Peyer's patch (tissue), 4 donors: ENCODE measurements around the gene NDUFS4. TPM values are rescaled to one million over a fixed set of nuclear protein-coding genes. Genes with fewer than 3 reads are reported as not detected.
"Not testable (repeated sequence)": the region's sequence is repeated elsewhere in the genome, so short reads cannot be mapped to it uniquely, and the experiment has no call there.

Experiments
- DNase-seq, 3 donors: peaks; one replicate each; pipeline ENCODE4 v3.0.0-alpha.2; 2017 to 2019
- H3K27ac ChIP-seq, 4 donors: fragments of 200-600 bp; sonication (generic); one replicate each; pipeline ENCODE4 v1.5.1; 2016 to 2019
- H3K27me3 ChIP-seq, 2 donors: fragments of 200-600 bp; sonication (generic); one replicate each; pipeline ENCODE4 v1.5.1; 2019
- H3K36me3 ChIP-seq, 3 donors: fragments of 200-600 bp; sonication (generic); one replicate each; pipeline ENCODE4 v1.5.1; 2016 to 2019
- H3K4me1 ChIP-seq, 4 donors: fragments of 200-600 bp; sonication (generic); one replicate each; pipeline ENCODE4 v1.5.1; 2016 to 2019
- H3K4me3 ChIP-seq, 4 donors: fragments of 200-600 bp; sonication (generic); 1 replicate in 3 of 4; 2 replicates in 1 of 4; pipeline ENCODE4 v1.5.1; 2016 to 2019; ENCODE audit warnings: mild to moderate bottlenecking in 1 of 4
- H3K9me3 ChIP-seq, 4 donors: fragments of 200-600 bp; sonication (generic); one replicate each; pipeline ENCODE4 v1.5.1; 2016 to 2019; ENCODE audit warnings: mild to moderate bottlenecking in 1 of 4
- CTCF ChIP-seq, 6 experiments: fragments of 450-650 bp in 4 of 6; fragments of 200-600 bp in 2 of 6; sonication (generic) in 1 of 6; IDR thresholded peaks; one replicate each; pipeline ENCODE4 v1.5.1; 2017 to 2019; ENCODE audit warnings: antibody characterized with exemption in 6 of 6, mild to moderate bottlenecking in 3 of 6, moderate library complexity in 1 of 6
- POLR2A ChIP-seq, 2 donors: fragments of 450-650 bp; IDR thresholded peaks; one replicate each; pipeline ENCODE4 v1.5.1; 2017; ENCODE audit warnings: antibody characterized with exemption in 2 of 2, mild to moderate bottlenecking in 2 of 2, moderate library complexity in 2 of 2
- total RNA-seq, 4 donors: library from RNA; depleted of rRNA; stranded (reverse); fragments of >200 nt; gene quantifications; one replicate each; pipeline ENCODE4 v1.1.0, GENCODE V29; 2016

The NDUFS4 gene
- total RNA-seq, 4 donors from 2014 or later = 51.3 to 71.4 (median 63.1) TPM

GRCh38 chr5:53649352-53649751 lies 88.9 kb downstream of the NDUFS4 start:
- H3K4me1 ChIP-seq = no peaks in the 10 kb centered on the region
- no peaks in the 10 kb centered on the region for H3K27me3 ChIP-seq
- H3K4me3 ChIP-seq = no peak overlapping the region
- no peak for DNase-seq
- peaks cover 0 to 6% (median 0%) of the 10 kb centered on the region in 3 donors for H3K36me3 ChIP-seq
- no peak overlapping the region for H3K27ac ChIP-seq
- H3K9me3 ChIP-seq = no peaks in the 10 kb centered on the region
- TF ChIP-seq POLR2A (IDR thresholded peaks at IDR 0.05) (no peak), CTCF (IDR thresholded peaks at IDR 0.05) (no peak)

- H3K36me3 ChIP-seq, DNase-seq, H3K27me3 ChIP-seq, H3K4me1 ChIP-seq, H3K9me3 ChIP-seq, H3K27ac ChIP-seq, H3K4me3 ChIP-seq: not testable (repeated sequence)
Measured at GRCh38 chr5:53660573-53660972, 100.1 kb downstream of the NDUFS4 start.

- not testable (repeated sequence) for H3K9me3 ChIP-seq, H3K4me1 ChIP-seq, H3K27ac ChIP-seq, DNase-seq, H3K4me3 ChIP-seq, H3K36me3 ChIP-seq, H3K27me3 ChIP-seq
Measured at GRCh38 chr5:53665313-53665712, 104.9 kb downstream of the NDUFS4 start.

- no peak for TF ChIP-seq CTCF (IDR thresholded peaks at IDR 0.05)
- TF ChIP-seq POLR2A (IDR thresholded peaks at IDR 0.05) = no peak
- DNase-seq = no peak
Measured at GRCh38 chr5:53667621-53668020, 107.2 kb downstream of the NDUFS4 start.

GRCh38 chr5:53671447-53671846 lies 111.0 kb downstream of the NDUFS4 start:
- Histone ChIP-seq H3K4me1 (no peaks in the 10 kb centered on the region), H3K9me3 (no peaks in the 10 kb centered on the region), H3K27ac (no peak overlapping the region), H3K36me3 (no peaks in the 10 kb centered on the region), H3K27me3 (no peaks in the 10 kb centered on the region), H3K4me3 (no peak overlapping the region)
- TF ChIP-seq POLR2A (IDR thresholded peaks at IDR 0.05) (no peak), CTCF (IDR thresholded peaks at IDR 0.05) (no peak)
- no peak for DNase-seq

More at GRCh38 chr5:53667621-53668020, 107.2 kb downstream of the NDUFS4 start:
- Histone ChIP-seq H3K36me3 (peaks cover 0 to 6% (median 0%) of the 10 kb centered on the region in 3 donors), H3K9me3 (peaks cover 0 to 4% (median 0%) of the 10 kb centered on the region in 4 donors), H3K4me1 (no peaks in the 10 kb centered on the region), H3K27me3 (no peaks in the 10 kb centered on the region), H3K4me3 (no peak overlapping the region), H3K27ac (no peak overlapping the region)

GRCh38 chr5:53674121-53674520 lies 113.7 kb downstream of the NDUFS4 start:
- no peak for DNase-seq
- TF ChIP-seq POLR2A (IDR thresholded peaks at IDR 0.05) (no peak), CTCF (IDR thresholded peaks at IDR 0.05) (no peak)

GRCh38 chr5:53677632-53678031 lies 117.2 kb downstream of the NDUFS4 start:
- Histone ChIP-seq H3K36me3 (peaks cover 0 to 13% (median 0%) of the 10 kb centered on the region in 3 donors), H3K27ac (no peak overlapping the region)
- DNase-seq = no peak

More at GRCh38 chr5:53674121-53674520, 113.7 kb downstream of the NDUFS4 start:
- H3K27ac ChIP-seq = no peak overlapping the region
- no peaks in the 10 kb centered on the region for H3K9me3 ChIP-seq
- no peaks in the 10 kb centered on the region for H3K4me1 ChIP-seq
- H3K27me3 ChIP-seq = no peaks in the 10 kb centered on the region
- H3K4me3 ChIP-seq = no peak overlapping the region
- H3K36me3 ChIP-seq = no peaks in the 10 kb centered on the region

More at GRCh38 chr5:53677632-53678031, 117.2 kb downstream of the NDUFS4 start:
- Histone ChIP-seq H3K4me1 (no peaks in the 10 kb centered on the region), H3K9me3 (no peaks in the 10 kb centered on the region), H3K4me3 (no peak overlapping the region), H3K27me3 (no peaks in the 10 kb centered on the region)
- TF ChIP-seq POLR2A (IDR thresholded peaks at IDR 0.05) (no peak), CTCF (IDR thresholded peaks at IDR 0.05) (no peak)
